NCI-H2107 treated with DMSO at 0.1 percent for 48 hours (cell line): Measurements from ENCODE around the gene PDZRN4.

Experiments
- DNase-seq: peaks from one replicate; lab custom pipeline; 2025; ENCODE audit not compliant: unreplicated experiment; lab: John Stamatoyannopoulos, UW

PDZRN4 gene

GRCh38 chr12:41442896-41443295, 254.8 kb downstream of the PDZRN4 start:
- DNase-seq = no peak

- DNase-seq = no peak
These were observed 255.6 kb downstream of the PDZRN4 start for GRCh38 chr12:41443690-41444089.

- DNase-seq = no peak
These were observed 264.8 kb downstream of the PDZRN4 start for GRCh38 chr12:41452838-41453407.

- DNase-seq = no peak
These were observed 265.3 kb downstream of the PDZRN4 start for GRCh38 chr12:41453409-41453808.

GRCh38 chr12:41459111-41459905, 271.2 kb downstream of the PDZRN4 start:
- DNase-seq = no peak

GRCh38 chr12:41459906-41460214, 271.7 kb downstream of the PDZRN4 start:
- DNase-seq = no peak

GRCh38 chr12:41460906-41461305, 272.8 kb downstream of the PDZRN4 start:
- DNase-seq = no peak

GRCh38 chr12:41462312-41462711, 274.2 kb downstream of the PDZRN4 start:
- DNase-seq = no peak

GRCh38 chr12:41465526-41465925, 277.4 kb downstream of the PDZRN4 start:
- no peak for DNase-seq

GRCh38 chr12:41466300-41466699, 278.2 kb downstream of the PDZRN4 start:
- no peak for DNase-seq

GRCh38 chr12:41466802-41467201, 278.7 kb downstream of the PDZRN4 start:
- no peak for DNase-seq

- DNase-seq = no peak
These were observed 279.6 kb downstream of the PDZRN4 start for GRCh38 chr12:41467591-41468325.

GRCh38 chr12:41468341-41468740, 280.2 kb downstream of the PDZRN4 start:
- DNase-seq = no peak

GRCh38 chr12:41468756-41469155, 280.6 kb downstream of the PDZRN4 start:
- DNase-seq = no peak

GRCh38 chr12:41473441-41473840, 285.3 kb downstream of the PDZRN4 start:
- no peak for DNase-seq

- no peak for DNase-seq
These were observed 285.9 kb downstream of the PDZRN4 start for GRCh38 chr12:41474001-41474400.

GRCh38 chr12:41476499-41477439, 288.6 kb downstream of the PDZRN4 start:
- DNase-seq = peak; percentile 96

- DNase-seq = no peak
These were observed 291.3 kb downstream of the PDZRN4 start for GRCh38 chr12:41479426-41479825.

GRCh38 chr12:41485203-41485602, 297.1 kb downstream of the PDZRN4 start:
- no peak for DNase-seq

GRCh38 chr12:41486718-41487117, 298.6 kb downstream of the PDZRN4 start:
- no peak for DNase-seq

- no peak for DNase-seq
These were observed 307.9 kb downstream of the PDZRN4 start for GRCh38 chr12:41496009-41496408.
